Adrenal gland (tissue), 12 donors: ENCODE results near the gene SHISA6. TPM values are rescaled to one million over a fixed set of nuclear protein-coding genes. Genes with fewer than 3 reads are reported as not detected.

Experiments
- DNase-seq, 7 donors: peaks; one replicate each; pipeline ENCODE4 v3.0.0-alpha.2; 2019 to 2020
- H3K27ac ChIP-seq, 5 donors: fragments of 200-600 bp; sonication (generic) in 4 of 5; 1 replicate in 3 of 5; 2 replicates in 2 of 5; pipeline versions ENCODE4 v1.5.1 to v1.8.0; 2016 to 2020; ENCODE audit warnings: mild to moderate bottlenecking in 1 of 5
- H3K27me3 ChIP-seq: fragments of 200-600 bp; 2 replicates; pipeline ENCODE4 v1.8.0; 2021
- H3K36me3 ChIP-seq, 2 donors: fragments of 200-600 bp; replicated peaks in 1 of 2; 1 replicate in 1 of 2; 2 replicates in 1 of 2; pipeline versions ENCODE4 v1.5.1 to v1.8.0; 2018 to 2022
- H3K4me1 ChIP-seq, 2 donors: fragments of 200-600 bp; replicated peaks in 1 of 2; 1 replicate in 1 of 2; 2 replicates in 1 of 2; pipeline versions ENCODE4 v1.5.1 to v1.8.0; 2018 to 2021
- H3K4me3 ChIP-seq, 4 donors: fragments of 200-600 bp; sonication (generic) in 3 of 4; one replicate each; pipeline ENCODE4 v1.5.1; 2016 to 2018
- H3K9me3 ChIP-seq, 3 donors: fragments of 200-600 bp; sonication (generic) in 1 of 3; replicated peaks in 1 of 3; 1 replicate in 2 of 3; 2 replicates in 1 of 3; pipeline versions ENCODE4 v1.5.1 to v1.8.0; 2016 to 2021
- POLR2A ChIP-seq, 2 donors: fragments of 450-650 bp; IDR thresholded peaks; one replicate each; pipeline ENCODE4 v1.6.1; 2017; ENCODE audit warnings: antibody characterized with exemption in 2 of 2, mild to moderate bottlenecking in 2 of 2, moderate library complexity in 1 of 2
- WGBS, 4 donors: extraction: QIAGEN DNeasy Blood & Tissue Kit in 2 of 4; methylation state at CpG; one replicate each; pipeline versions ENCODE4 v1.1.5 to v1.1.7; 2013 to 2017; 5-methylcytosine and 5-hydroxymethylcytosine counted together
- intact Hi-C, 2 donors: fragments of 100-400 bp; cut with DNase I; formaldehyde crosslinking; loops; one replicate each; pipeline versions ENCODE4 v1.14.1 to v1.15.0; 2022 to 2023
- polyA plus RNA-seq, 3 donors: library from polyadenylated mRNA; stranded (reverse); fragments of 200-250 nt in 2 of 3; fragments of 350-450 nt in 1 of 3; fragmentation: Illumina TruSeq in 1 of 3; extraction: RNeasy Lipid Tissue Mini Kit (QIAGEN cat#74804) in 1 of 3; gene quantifications; one replicate each; pipeline ENCODE4 v1.2.3, GENCODE V29; 2013 to 2014
- total RNA-seq, 9 donors: library from RNA; depleted of rRNA in 4 of 9; stranded (reverse); fragments of >200 nt in 4 of 9; fragments of 120-200 nt in 1 of 9; fragmentation: NEBNext Ultra II Directional in 1 of 9; extraction: Animal tissue kit (Norgen Biotek cat#: 25700) in 1 of 9; gene quantifications; one replicate each; pipeline versions ENCODE4 v1.1.0 to v1.2.4, GENCODE V29; 2013 to 2023
- TF ChIP-seq, protein P1 (sequence below), 6 experiments: fragments of 450-650 bp in 4 of 6; fragments of 200-600 bp in 2 of 6; sonication (generic) in 1 of 6; IDR thresholded peaks; 1 replicate in 5 of 6; 2 replicates in 1 of 6; pipeline versions ENCODE4 v1.5.1 to v1.8.0; 2016 to 2021; ENCODE audit warnings: antibody characterized with exemption in 6 of 6, mild to moderate bottlenecking in 2 of 6, moderate library complexity in 1 of 6
- donor health status: healthy with polysubstance abuse.
- donor health status: Bipolar disorder and iron deficiency.
- donor health status: DM: yes; HTN: yes; CAD: no.
- donor health status: DM: no; HTN: no; CAD: no.
- donor health status: DM: no; HTN: no; CAD: no.
- donor health status: DM: yes; HTN: yes; CAD: no.

The SHISA6 gene
- total and polyA plus RNA-seq, 12 donors, result 0.09 to 2.0 (median 0.57) TPM

DNA sequence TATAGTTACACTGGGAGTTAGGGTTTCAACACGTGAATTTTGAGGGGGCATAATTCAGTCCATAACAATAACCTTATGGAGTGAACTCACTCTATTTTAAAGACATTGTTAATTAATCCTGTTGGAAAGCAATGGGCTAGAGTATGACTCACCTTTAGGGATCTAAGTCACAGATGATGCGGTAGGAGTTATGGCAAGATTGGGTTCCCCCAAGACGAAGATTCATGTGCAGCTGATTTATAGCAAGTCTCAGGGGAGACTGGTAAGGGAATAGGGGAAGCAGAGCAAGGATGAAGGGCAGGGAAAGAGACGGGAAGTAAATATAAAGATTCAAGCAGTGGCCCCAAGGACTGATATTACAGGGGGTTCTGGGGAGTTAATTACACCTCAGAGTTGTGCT, 197.7 kb downstream of the SHISA6 start:
- H3K27me3 ChIP-seq, result no peaks in the 10 kb centered on the region
- no peak for DNase-seq
- no peak for TF ChIP-seq POLR2A (IDR thresholded peaks at IDR 0.05)
- TF ChIP-seq, protein P1, sequence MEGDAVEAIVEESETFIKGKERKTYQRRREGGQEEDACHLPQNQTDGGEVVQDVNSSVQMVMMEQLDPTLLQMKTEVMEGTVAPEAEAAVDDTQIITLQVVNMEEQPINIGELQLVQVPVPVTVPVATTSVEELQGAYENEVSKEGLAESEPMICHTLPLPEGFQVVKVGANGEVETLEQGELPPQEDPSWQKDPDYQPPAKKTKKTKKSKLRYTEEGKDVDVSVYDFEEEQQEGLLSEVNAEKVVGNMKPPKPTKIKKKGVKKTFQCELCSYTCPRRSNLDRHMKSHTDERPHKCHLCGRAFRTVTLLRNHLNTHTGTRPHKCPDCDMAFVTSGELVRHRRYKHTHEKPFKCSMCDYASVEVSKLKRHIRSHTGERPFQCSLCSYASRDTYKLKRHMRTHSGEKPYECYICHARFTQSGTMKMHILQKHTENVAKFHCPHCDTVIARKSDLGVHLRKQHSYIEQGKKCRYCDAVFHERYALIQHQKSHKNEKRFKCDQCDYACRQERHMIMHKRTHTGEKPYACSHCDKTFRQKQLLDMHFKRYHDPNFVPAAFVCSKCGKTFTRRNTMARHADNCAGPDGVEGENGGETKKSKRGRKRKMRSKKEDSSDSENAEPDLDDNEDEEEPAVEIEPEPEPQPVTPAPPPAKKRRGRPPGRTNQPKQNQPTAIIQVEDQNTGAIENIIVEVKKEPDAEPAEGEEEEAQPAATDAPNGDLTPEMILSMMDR (IDR thresholded peaks at IDR 0.05), result no peak
- H3K27ac ChIP-seq, result no peak overlapping the region
- 42 to 59% (median 56%) methylated on average over 4 of the region's 4 CpGs for WGBS, 4 donors
- no peaks in the 10 kb centered on the region for H3K9me3 ChIP-seq
- H3K4me3 ChIP-seq, result no peak overlapping the region
- H3K4me1 ChIP-seq, result no peaks in the 10 kb centered on the region
- intact Hi-C loops, result no loop called here
- H3K36me3 ChIP-seq, result no peaks in the 10 kb centered on the region

DNA sequence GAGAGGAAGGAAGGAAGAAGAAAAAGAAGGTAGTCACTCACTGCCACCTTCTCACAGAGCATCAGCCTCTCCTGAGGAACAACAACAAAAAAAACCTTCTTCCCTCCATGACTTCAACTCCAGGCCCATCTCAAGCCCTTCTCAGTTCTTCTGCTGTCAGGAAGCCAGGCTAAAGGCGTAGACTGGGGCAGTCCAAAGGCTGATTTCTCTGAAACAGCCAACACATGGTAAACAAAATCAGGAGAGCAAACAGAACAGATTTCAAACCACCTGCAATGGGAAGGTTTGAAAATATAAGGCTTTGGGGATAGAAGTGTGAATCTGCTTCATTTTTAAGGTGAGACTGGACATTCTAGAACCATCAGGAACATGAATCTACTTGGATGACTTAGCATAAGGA, 200.0 kb downstream of the SHISA6 start:
- no peaks in the 10 kb centered on the region for H3K9me3 ChIP-seq
- no peak overlapping the region for H3K4me3 ChIP-seq
- no peaks in the 10 kb centered on the region for H3K27me3 ChIP-seq
- no peaks in the 10 kb centered on the region for H3K36me3 ChIP-seq
- H3K4me1 ChIP-seq, result no peaks in the 10 kb centered on the region
- no peak overlapping the region for H3K27ac ChIP-seq
- 44 to 85% (median 80%) methylated on average over 1 of the region's 1 CpG for WGBS, 4 donors
- no peak for TF ChIP-seq POLR2A (IDR thresholded peaks at IDR 0.05)
- TF ChIP-seq, protein P1 (IDR thresholded peaks at IDR 0.05), result no peak
- intact Hi-C loops, result no loop called here
- DNase-seq, result no peak

DNA sequence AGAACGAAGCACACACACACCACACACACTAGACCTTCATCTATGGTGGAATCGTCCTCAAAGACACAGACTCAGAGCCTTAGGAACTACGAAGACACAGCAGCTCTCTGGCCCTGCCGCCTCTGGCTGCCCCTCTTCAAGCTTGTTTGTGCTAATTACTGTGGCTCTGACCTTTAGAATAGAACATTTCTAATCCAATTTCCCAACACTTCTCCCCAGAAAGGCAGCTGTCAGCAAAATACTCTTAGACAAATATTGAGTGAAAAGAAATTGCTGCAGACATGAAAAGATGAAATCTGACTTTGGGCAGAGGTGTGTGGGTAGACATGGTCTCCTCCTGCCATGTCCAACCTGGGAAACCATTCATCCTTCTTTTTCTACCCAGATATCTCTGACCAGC, 205.3 kb downstream of the SHISA6 start:
- 71 to 82% (median 76%) methylated on average over 4 of the region's 4 CpGs for WGBS, 4 donors
- Histone ChIP-seq H3K9me3 (no peaks in the 10 kb centered on the region), H3K27me3 (no peaks in the 10 kb centered on the region), H3K4me3 (no peak overlapping the region), H3K4me1 (no peaks in the 10 kb centered on the region), H3K27ac (no peak overlapping the region), H3K36me3 (no peaks in the 10 kb centered on the region)
- no peak for DNase-seq
- intact Hi-C loops, result no loop called here
- no peak for TF ChIP-seq POLR2A (IDR thresholded peaks at IDR 0.05)
- TF ChIP-seq, protein P1 (IDR thresholded peaks at IDR 0.05), result no peak

DNA sequence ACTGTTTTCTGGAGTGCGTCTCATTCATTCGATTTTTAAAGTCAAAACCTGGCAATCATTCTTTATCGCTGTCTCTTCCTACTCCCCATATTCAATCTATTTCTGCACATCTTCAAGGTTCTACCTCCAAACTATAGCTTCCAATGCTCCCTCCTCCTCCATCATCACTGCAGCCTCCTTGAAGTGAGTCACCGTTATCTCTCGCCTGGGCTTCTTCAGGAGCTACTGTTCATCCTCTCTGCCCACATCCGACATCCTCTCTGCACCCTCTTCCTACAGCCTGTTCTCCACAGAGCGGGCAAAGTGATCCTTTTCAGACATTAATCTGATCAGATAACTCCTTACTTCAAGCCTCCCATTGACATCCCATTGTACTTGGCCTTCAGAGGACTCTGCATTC, 213.1 kb downstream of the SHISA6 start:
- Histone ChIP-seq H3K27me3 (no peaks in the 10 kb centered on the region), H3K9me3 (no peaks in the 10 kb centered on the region), H3K4me3 (no peak overlapping the region), H3K36me3 (no peaks in the 10 kb centered on the region), H3K27ac (no peak overlapping the region), H3K4me1 (no peaks in the 10 kb centered on the region)
- TF ChIP-seq, protein P1 (IDR thresholded peaks at IDR 0.05), result no peak
- no peak for TF ChIP-seq POLR2A (IDR thresholded peaks at IDR 0.05)
- WGBS, 4 donors, result 89 to 94% (median 91%) methylated on average over 7 of the region's 7 CpGs
- intact Hi-C loops, result no loop called here
- DNase-seq, result no peak
